HEK293 (cell line): ENCODE measurements around the gene STXBP5L.

Experiments used
- CTCF ChIA-PET: fragments of 350-600 bp; formaldehyde crosslinking; extraction: SDS; loops from one replicate; lab custom pipeline; 2021; ENCODE audit warnings: antibody characterized with exemption; lab: Yijun Ruan, JAX
- POLR2A ChIA-PET: fragments of 300-600 bp; formaldehyde crosslinking; extraction: SDS; loops from one replicate; lab custom pipeline; 2020; ENCODE audit warnings: antibody characterized with exemption, inconsistent platforms; lab: Yijun Ruan, JAX
- H3K27ac ChIP-seq: fragments of 200-500 bp; sonication (Bioruptor generic); 2 replicates; pipeline ENCODE4 v1.5.1; 2014; ENCODE audit warnings: low read depth, low read length, control low read depth, inconsistent platforms; ENCODE audit errors: extremely low read depth
- H3K36me3 ChIP-seq, 2 experiments: fragments of 200-500 bp in 1 of 2; sonication (Bioruptor generic) in 1 of 2; 1 replicate in 1 of 2; 2 replicates in 1 of 2; pipeline ENCODE4 v1.5.1; 2014 to 2017; ENCODE audit warnings: inconsistent platforms in 2 of 2, low read length in 2 of 2; ENCODE audit not compliant: control insufficient read depth in 2 of 2, insufficient read depth in 1 of 2
- H3K4me1 ChIP-seq: fragments of 200-500 bp; sonication (Bioruptor generic); 2 replicates; pipeline ENCODE4 v1.5.1; 2014; ENCODE audit warnings: mild to moderate bottlenecking, low read length, inconsistent platforms; ENCODE audit not compliant: control insufficient read depth, insufficient read depth
- H3K4me3 ChIP-seq: 2 replicates; pipeline ENCODE4 v1.5.1; 2011; ENCODE audit warnings: low read depth, mild to moderate bottlenecking, control low read depth, low read length, moderate library complexity
- H3K9me3 ChIP-seq: fragments of 200-500 bp; sonication (Bioruptor generic); 2 replicates; pipeline ENCODE4 v1.5.1; 2014; ENCODE audit warnings: low read depth, low read length, inconsistent platforms; ENCODE audit not compliant: control insufficient read depth, insufficient read depth
- BCL6B ChIP-seq: fragments of 450-650 bp; formaldehyde crosslinking; IDR thresholded peaks from 2 replicates; pipeline ENCODE4 v1.5.1; 2017; ENCODE audit warnings: missing biosample characterization, missing genetic modification characterization
- GLIS2 ChIP-seq: fragments of 450-650 bp; formaldehyde crosslinking; IDR thresholded peaks from 2 replicates; pipeline ENCODE4 v1.5.1; 2016; ENCODE audit warnings: missing biosample characterization, missing genetic modification characterization
- KLF17 ChIP-seq: fragments of 450-650 bp; formaldehyde crosslinking; IDR thresholded peaks from 2 replicates; pipeline ENCODE4 v1.5.1; 2016; ENCODE audit warnings: missing biosample characterization, missing genetic modification characterization
- MYNN ChIP-seq: fragments of 450-650 bp; formaldehyde crosslinking; IDR thresholded peaks from 2 replicates; pipeline ENCODE4 v1.5.1; 2016; ENCODE audit warnings: missing biosample characterization, missing genetic modification characterization, borderline replicate concordance
- SCRT1 ChIP-seq: fragments of 450-650 bp; formaldehyde crosslinking; IDR thresholded peaks from 2 replicates; pipeline ENCODE4 v1.5.1; 2016; ENCODE audit warnings: missing biosample characterization, missing genetic modification characterization, borderline replicate concordance
- YY1 ChIP-seq: fragments of 450-650 bp; formaldehyde crosslinking; IDR thresholded peaks from 2 replicates; pipeline ENCODE4 v1.5.1; 2018; ENCODE audit warnings: missing biosample characterization, missing genetic modification characterization
- ZNF10 ChIP-seq: fragments of 450-650 bp; formaldehyde crosslinking; IDR thresholded peaks from 2 replicates; pipeline ENCODE4 v1.5.1; 2017; ENCODE audit warnings: missing biosample characterization, missing genetic modification characterization
- ZNF174 ChIP-seq: fragments of 450-650 bp; formaldehyde crosslinking; IDR thresholded peaks from 2 replicates; pipeline ENCODE4 v1.5.0; 2017; ENCODE audit warnings: missing biosample characterization, mild to moderate bottlenecking, missing genetic modification characterization
- ZNF211 ChIP-seq: fragments of 450-650 bp; formaldehyde crosslinking; IDR thresholded peaks from 2 replicates; pipeline ENCODE4 v1.5.1; 2016; ENCODE audit warnings: low read depth, missing biosample characterization, missing genetic modification characterization
- ZNF223 ChIP-seq: fragments of 450-650 bp; formaldehyde crosslinking; IDR thresholded peaks from 2 replicates; pipeline ENCODE4 v1.5.1; 2016; ENCODE audit warnings: missing biosample characterization, missing genetic modification characterization
- ZNF24 ChIP-seq: fragments of 450-650 bp; formaldehyde crosslinking; IDR thresholded peaks from 2 replicates; pipeline ENCODE4 v1.5.1; 2016; ENCODE audit warnings: missing biosample characterization, missing genetic modification characterization
- ZNF248 ChIP-seq: fragments of 450-650 bp; formaldehyde crosslinking; IDR thresholded peaks from 2 replicates; pipeline ENCODE4 v1.5.1; 2017; ENCODE audit warnings: missing biosample characterization, missing genetic modification characterization
- ZNF354C ChIP-seq: fragments of 450-650 bp; formaldehyde crosslinking; IDR thresholded peaks from 2 replicates; pipeline ENCODE4 v1.5.1; 2016; ENCODE audit warnings: missing biosample characterization, missing genetic modification characterization, low read depth, borderline replicate concordance
- ZNF501 ChIP-seq: fragments of 450-650 bp; formaldehyde crosslinking; IDR thresholded peaks from 2 replicates; pipeline ENCODE4 v1.5.1; 2016; ENCODE audit warnings: missing biosample characterization, missing genetic modification characterization
- ZNF521 ChIP-seq: fragments of 450-650 bp; formaldehyde crosslinking; IDR thresholded peaks from 2 replicates; pipeline ENCODE4 v1.5.1; 2017; ENCODE audit warnings: missing biosample characterization, mild to moderate bottlenecking, missing genetic modification characterization
- ZNF610 ChIP-seq: fragments of 450-650 bp; formaldehyde crosslinking; IDR thresholded peaks from 2 replicates; pipeline ENCODE4 v1.5.1; 2016; ENCODE audit warnings: missing biosample characterization, missing genetic modification characterization, borderline replicate concordance
- ZNF626 ChIP-seq: fragments of 450-650 bp; sonication (Bioruptor Pico); formaldehyde crosslinking; IDR thresholded peaks from 2 replicates; pipeline ENCODE4 v1.5.1; 2018; ENCODE audit warnings: missing biosample characterization, missing genetic modification characterization, inconsistent platforms
- ZNF76 ChIP-seq: fragments of 450-650 bp; formaldehyde crosslinking; IDR thresholded peaks from 2 replicates; pipeline ENCODE4; 2016; ENCODE audit warnings: low read depth, missing biosample characterization, missing genetic modification characterization, borderline replicate concordance
- ZNF785 ChIP-seq: fragments of 450-650 bp; formaldehyde crosslinking; IDR thresholded peaks from 2 replicates; pipeline ENCODE4 v1.5.1; 2016; ENCODE audit warnings: missing biosample characterization, missing genetic modification characterization
- TF ChIP-seq, protein P1 (sequence below): fragments of 450-650 bp; formaldehyde crosslinking; IDR thresholded peaks from 2 replicates; pipeline ENCODE4 v1.5.1; 2016; ENCODE audit warnings: missing biosample characterization, missing genetic modification characterization
- TF ChIP-seq, protein P2 (sequence below): fragments of 450-650 bp; formaldehyde crosslinking; IDR thresholded peaks from 2 replicates; pipeline ENCODE4 v1.5.1; 2017; ENCODE audit warnings: missing biosample characterization, missing genetic modification characterization
- TF ChIP-seq, protein P3 (sequence below): fragments of 450-650 bp; formaldehyde crosslinking; IDR thresholded peaks from 2 replicates; pipeline ENCODE4 v1.5.1; 2016; ENCODE audit warnings: missing biosample characterization, missing genetic modification characterization

STXBP5L gene

GRCh38 chr3:121411523-121411922 lies 503.5 kb downstream of the STXBP5L start (continued):
- TF ChIP-seq BCL6B (tag by site-specific recombination), result no peak
- TF ChIP-seq, protein P1, sequence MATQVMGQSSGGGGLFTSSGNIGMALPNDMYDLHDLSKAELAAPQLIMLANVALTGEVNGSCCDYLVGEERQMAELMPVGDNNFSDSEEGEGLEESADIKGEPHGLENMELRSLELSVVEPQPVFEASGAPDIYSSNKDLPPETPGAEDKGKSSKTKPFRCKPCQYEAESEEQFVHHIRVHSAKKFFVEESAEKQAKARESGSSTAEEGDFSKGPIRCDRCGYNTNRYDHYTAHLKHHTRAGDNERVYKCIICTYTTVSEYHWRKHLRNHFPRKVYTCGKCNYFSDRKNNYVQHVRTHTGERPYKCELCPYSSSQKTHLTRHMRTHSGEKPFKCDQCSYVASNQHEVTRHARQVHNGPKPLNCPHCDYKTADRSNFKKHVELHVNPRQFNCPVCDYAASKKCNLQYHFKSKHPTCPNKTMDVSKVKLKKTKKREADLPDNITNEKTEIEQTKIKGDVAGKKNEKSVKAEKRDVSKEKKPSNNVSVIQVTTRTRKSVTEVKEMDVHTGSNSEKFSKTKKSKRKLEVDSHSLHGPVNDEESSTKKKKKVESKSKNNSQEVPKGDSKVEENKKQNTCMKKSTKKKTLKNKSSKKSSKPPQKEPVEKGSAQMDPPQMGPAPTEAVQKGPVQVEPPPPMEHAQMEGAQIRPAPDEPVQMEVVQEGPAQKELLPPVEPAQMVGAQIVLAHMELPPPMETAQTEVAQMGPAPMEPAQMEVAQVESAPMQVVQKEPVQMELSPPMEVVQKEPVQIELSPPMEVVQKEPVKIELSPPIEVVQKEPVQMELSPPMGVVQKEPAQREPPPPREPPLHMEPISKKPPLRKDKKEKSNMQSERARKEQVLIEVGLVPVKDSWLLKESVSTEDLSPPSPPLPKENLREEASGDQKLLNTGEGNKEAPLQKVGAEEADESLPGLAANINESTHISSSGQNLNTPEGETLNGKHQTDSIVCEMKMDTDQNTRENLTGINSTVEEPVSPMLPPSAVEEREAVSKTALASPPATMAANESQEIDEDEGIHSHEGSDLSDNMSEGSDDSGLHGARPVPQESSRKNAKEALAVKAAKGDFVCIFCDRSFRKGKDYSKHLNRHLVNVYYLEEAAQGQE (tag by site-specific recombination), result no peak

DNA sequence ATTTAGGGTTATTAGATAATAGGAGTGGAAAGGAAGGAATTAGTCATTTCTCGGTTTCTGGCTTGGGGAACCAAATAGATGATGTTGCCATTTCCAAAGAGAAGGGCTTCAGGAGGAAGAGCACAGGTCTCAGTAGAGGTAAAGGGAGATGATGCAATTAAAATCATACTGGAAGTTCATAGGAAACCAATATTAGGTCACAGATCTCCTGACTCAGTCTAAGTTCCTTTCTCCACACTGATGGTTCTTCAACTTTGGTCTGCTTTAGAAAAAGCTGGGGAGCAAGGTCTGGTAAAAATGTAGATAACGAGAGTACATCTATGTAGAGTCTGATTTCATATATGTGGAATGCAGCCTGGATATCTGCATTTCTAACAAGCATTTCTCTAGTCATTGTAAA lies 506.9 kb downstream of the STXBP5L start:
- CTCF ChIA-PET, result no interaction called here
- no peaks in the 10 kb centered on the region for H3K4me1 ChIP-seq
- POLR2A ChIA-PET, result no interaction called here
- no peak overlapping the region for H3K27ac ChIP-seq
- TF ChIP-seq SCRT1, result no peak
- TF ChIP-seq ZNF248 (tag by site-specific recombination), result no peak
- no peak for TF ChIP-seq MYNN (tag by site-specific recombination)
- no peak for TF ChIP-seq ZNF211 (tag by site-specific recombination)
- no peak for TF ChIP-seq ZNF10 (tag by site-specific recombination)
- TF ChIP-seq GLIS2 (tag by site-specific recombination), result no peak
- TF ChIP-seq ZNF174 (tag by site-specific recombination), result no peak
- TF ChIP-seq ZNF521 (tag by site-specific recombination), result no peak
- TF ChIP-seq ZNF610 (tag by site-specific recombination), result no peak
- TF ChIP-seq ZNF501 (tag by site-specific recombination), result no peak
- TF ChIP-seq ZNF24, result no peak
- TF ChIP-seq KLF17, result no peak
- no peak for TF ChIP-seq ZNF626
- TF ChIP-seq, protein P2, sequence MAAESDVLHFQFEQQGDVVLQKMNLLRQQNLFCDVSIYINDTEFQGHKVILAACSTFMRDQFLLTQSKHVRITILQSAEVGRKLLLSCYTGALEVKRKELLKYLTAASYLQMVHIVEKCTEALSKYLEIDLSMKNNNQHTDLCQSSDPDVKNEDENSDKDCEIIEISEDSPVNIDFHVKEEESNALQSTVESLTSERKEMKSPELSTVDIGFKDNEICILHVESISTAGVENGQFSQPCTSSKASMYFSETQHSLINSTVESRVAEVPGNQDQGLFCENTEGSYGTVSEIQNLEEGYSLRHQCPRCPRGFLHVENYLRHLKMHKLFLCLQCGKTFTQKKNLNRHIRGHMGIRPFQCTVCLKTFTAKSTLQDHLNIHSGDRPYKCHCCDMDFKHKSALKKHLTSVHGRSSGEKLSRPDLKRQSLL (tag by site-specific recombination), result no peak
- no peak for TF ChIP-seq ZNF354C (tag by site-specific recombination)
- no peak for TF ChIP-seq YY1 (tag by site-specific recombination)
- TF ChIP-seq ZNF785, result no peak
- TF ChIP-seq ZNF223, result no peak
- TF ChIP-seq, protein P3, sequence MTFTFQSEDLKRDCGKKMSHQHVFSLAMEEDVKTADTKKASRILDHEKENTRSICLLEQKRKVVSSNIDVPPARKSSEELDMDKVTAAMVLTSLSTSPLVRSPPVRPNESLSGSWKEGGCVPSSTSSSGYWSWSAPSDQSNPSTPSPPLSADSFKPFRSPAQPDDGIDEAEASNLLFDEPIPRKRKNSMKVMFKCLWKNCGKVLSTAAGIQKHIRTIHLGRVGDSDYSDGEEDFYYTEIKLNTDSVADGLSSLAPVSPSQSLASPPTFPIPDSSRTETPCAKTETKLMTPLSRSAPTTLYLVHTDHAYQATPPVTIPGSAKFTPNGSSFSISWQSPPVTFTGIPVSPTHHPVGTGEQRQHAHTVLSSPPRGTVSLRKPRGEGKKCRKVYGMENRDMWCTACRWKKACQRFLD, result no peak
- TF ChIP-seq ZNF76 (tag by site-specific recombination), result no peak
- H3K9me3 ChIP-seq, result no peaks in the 10 kb centered on the region
- no peaks in the 10 kb centered on the region for H3K36me3 ChIP-seq
- no peak overlapping the region for H3K4me3 ChIP-seq
